OCI-LY7 (cell line): Measurements from ENCODE around the gene PMM2. TPM values are rescaled to one million over a fixed set of nuclear protein-coding genes. Genes with fewer than 3 reads are reported as not detected.

ENCODE experiments used
- BruUV-seq: library from RNA; stranded (reverse); fragments of 400-500 nt; replicated peaks from 2 replicates; lab custom pipeline; 2021; lab: Mats Ljungman, UMichigan
- CTCF ChIA-PET: fragments of 300-600 bp; sonication (Branson Sonifier 250); formaldehyde crosslinking; loops from one replicate; lab custom pipeline; 2022; ENCODE audit warnings: antibody characterized with exemption; ENCODE audit not compliant: unreplicated experiment; lab: Charles Lee
- POLR2A ChIA-PET: fragments of 300-600 bp; sonication (Branson Sonifier 250); formaldehyde crosslinking; loops from one replicate; lab custom pipeline; 2022; ENCODE audit warnings: antibody characterized with exemption; lab: Charles Lee
- DNase-seq: peaks from one replicate; pipeline ENCODE4 v3.0.0-alpha.2; 2015; ENCODE audit warnings: low spot score
- H2AFZ ChIP-seq: fragments of 200-600 bp; sonication (generic), shearing (Covaris generic); 2 replicates; pipeline ENCODE4 v1.6.1; 2014; ENCODE audit warnings: mild to moderate bottlenecking, antibody characterized with exemption, low read length, moderate library complexity
- H3K27ac ChIP-seq: fragments of 200-600 bp; sonication (generic); 2 replicates; pipeline ENCODE4 v1.5.1; 2014; ENCODE audit warnings: mixed run types, low read depth, mild to moderate bottlenecking, moderate library complexity, low read length, inconsistent platforms; ENCODE audit not compliant: poor library complexity, severe bottlenecking
- H3K36me3 ChIP-seq: fragments of 200-600 bp; sonication (generic); 2 replicates; pipeline ENCODE4 v1.6.1; 2014; ENCODE audit warnings: mild to moderate bottlenecking, antibody characterized with exemption, low read length, moderate library complexity, mixed read lengths; ENCODE audit not compliant: insufficient read depth
- H3K4me1 ChIP-seq: fragments of 200-600 bp; sonication (generic); 2 replicates; pipeline ENCODE4 v1.5.1; 2014; ENCODE audit warnings: mild to moderate bottlenecking, low read length; ENCODE audit not compliant: insufficient read depth, poor library complexity, severe bottlenecking
- H3K4me2 ChIP-seq: fragments of 200-600 bp; sonication (generic); 2 replicates; pipeline ENCODE4 v1.6.1; 2014; ENCODE audit warnings: mild to moderate bottlenecking, low read length
- H3K4me3 ChIP-seq: fragments of 200-600 bp; sonication (generic); 2 replicates; pipeline ENCODE4 v1.5.1; 2014; ENCODE audit warnings: mild to moderate bottlenecking, low read depth, low read length; ENCODE audit not compliant: poor library complexity, severe bottlenecking
- H3K79me2 ChIP-seq: fragments of 200-600 bp; sonication (generic); 2 replicates; pipeline ENCODE4 v1.6.1; 2016; ENCODE audit warnings: low read depth, mild to moderate bottlenecking, low read length, moderate library complexity, mixed read lengths; ENCODE audit not compliant: insufficient read depth
- H3K9me2 ChIP-seq: fragments of 200-600 bp; sonication (generic); 2 replicates; pipeline ENCODE4 v1.6.1; 2016; ENCODE audit warnings: mild to moderate bottlenecking, low read length, mixed read lengths; ENCODE audit not compliant: insufficient read depth
- H3K9me3 ChIP-seq: fragments of 200-600 bp; sonication (generic); 2 replicates; pipeline ENCODE4 v1.6.1; 2014; ENCODE audit warnings: mild to moderate bottlenecking, mixed run types, low read length, mixed read lengths
- H4K20me1 ChIP-seq: fragments of 200-600 bp; sonication (generic); 2 replicates; pipeline ENCODE4 v1.6.1; 2014; ENCODE audit warnings: mild to moderate bottlenecking, antibody characterized with exemption, low read length, moderate library complexity, mixed read lengths; ENCODE audit not compliant: insufficient read depth
- EZH2phosphoT487 ChIP-seq: fragments of 200-600 bp; sonication (generic); IDR thresholded peaks from 2 replicates; pipeline ENCODE4 v1.6.1; 2018; ENCODE audit warnings: low read depth, borderline replicate concordance, mild to moderate bottlenecking, mixed run types, antibody characterized with exemption, low read length, moderate library complexity, mixed read lengths
- intact Hi-C: fragments of 100-400 bp; cut with micrococcal nuclease; formaldehyde crosslinking; loops from one replicate; pipeline ENCODE4 v1.10.0; 2022; ENCODE audit not compliant: unreplicated experiment
- total RNA-seq, 2 experiments: library from RNA; depleted of rRNA in 1 of 2; stranded (reverse); fragments of >200 nt in 1 of 2; shearing (Covaris generic) in 1 of 2; gene quantifications; 2 replicates each; pipeline ENCODE4 v1.2.3, GENCODE V29; 2014 to 2022
- TF ChIP-seq, protein P1 (sequence below): fragments of 200-600 bp; sonication (generic); conservative IDR thresholded peaks from 2 replicates; pipeline ENCODE4 v1.5.1; 2014; ENCODE audit warnings: mild to moderate bottlenecking, antibody characterized with exemption, low read length, moderate library complexity, mixed read lengths

The PMM2 gene
- total RNA-seq, 2 experiments from 2014 or later, result 39.1 to 53.9 TPM

- Histone ChIP-seq H3K4me1 (no peaks in the 10 kb centered on the region), H3K4me2 (no peak overlapping the region), H3K9me3 (no peaks in the 10 kb centered on the region), H3K27ac (no peak overlapping the region), H3K36me3 (no peaks in the 10 kb centered on the region), H3K79me2 (no peaks in the 10 kb centered on the region), H3K9me2 (no peaks in the 10 kb centered on the region), H4K20me1 (no peaks in the 10 kb centered on the region), H2AFZ (no peak overlapping the region), H3K4me3 (no peak overlapping the region)
- ChIA-PET POLR2A (no interaction called here), CTCF (no interaction called here)
- TF ChIP-seq, protein P1, sequence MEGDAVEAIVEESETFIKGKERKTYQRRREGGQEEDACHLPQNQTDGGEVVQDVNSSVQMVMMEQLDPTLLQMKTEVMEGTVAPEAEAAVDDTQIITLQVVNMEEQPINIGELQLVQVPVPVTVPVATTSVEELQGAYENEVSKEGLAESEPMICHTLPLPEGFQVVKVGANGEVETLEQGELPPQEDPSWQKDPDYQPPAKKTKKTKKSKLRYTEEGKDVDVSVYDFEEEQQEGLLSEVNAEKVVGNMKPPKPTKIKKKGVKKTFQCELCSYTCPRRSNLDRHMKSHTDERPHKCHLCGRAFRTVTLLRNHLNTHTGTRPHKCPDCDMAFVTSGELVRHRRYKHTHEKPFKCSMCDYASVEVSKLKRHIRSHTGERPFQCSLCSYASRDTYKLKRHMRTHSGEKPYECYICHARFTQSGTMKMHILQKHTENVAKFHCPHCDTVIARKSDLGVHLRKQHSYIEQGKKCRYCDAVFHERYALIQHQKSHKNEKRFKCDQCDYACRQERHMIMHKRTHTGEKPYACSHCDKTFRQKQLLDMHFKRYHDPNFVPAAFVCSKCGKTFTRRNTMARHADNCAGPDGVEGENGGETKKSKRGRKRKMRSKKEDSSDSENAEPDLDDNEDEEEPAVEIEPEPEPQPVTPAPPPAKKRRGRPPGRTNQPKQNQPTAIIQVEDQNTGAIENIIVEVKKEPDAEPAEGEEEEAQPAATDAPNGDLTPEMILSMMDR, result no peak
- TF ChIP-seq EZH2phosphoT487, result no peak
- DNase-seq, result no peak
- intact Hi-C loops, result no loop called here
- no TSS peak for BruUV-seq
These were observed 24.1 kb upstream of the PMM2 start for GRCh38 chr16:8773537-8773936.

- Histone ChIP-seq H3K4me2 (no peak overlapping the region), H4K20me1 (no peaks in the 10 kb centered on the region), H3K27ac (no peak overlapping the region), H3K4me1 (no peaks in the 10 kb centered on the region), H3K4me3 (no peak overlapping the region), H3K9me3 (no peaks in the 10 kb centered on the region), H3K9me2 (no peaks in the 10 kb centered on the region), H2AFZ (no peak overlapping the region), H3K36me3 (no peaks in the 10 kb centered on the region), H3K79me2 (no peaks in the 10 kb centered on the region)
- intact Hi-C loops, result no loop called here
- CTCF ChIA-PET, result no interaction called here
- BruUV-seq, result no TSS peak
- no peak for TF ChIP-seq EZH2phosphoT487
- TF ChIP-seq, protein P1, result no peak
- POLR2A ChIA-PET, result no interaction called here
- DNase-seq, result no peak
These were observed 23.4 kb upstream of the PMM2 start for GRCh38 chr16:8774208-8774607.

GRCh38 chr16:8775359-8775758 lies 22.3 kb upstream of the PMM2 start:
- intact Hi-C loops, result no loop called here
- Histone ChIP-seq H3K9me3 (no peaks in the 10 kb centered on the region), H4K20me1 (no peaks in the 10 kb centered on the region), H3K36me3 (no peaks in the 10 kb centered on the region), H3K27ac (no peak overlapping the region), H3K9me2 (no peaks in the 10 kb centered on the region), H3K4me2 (no peak overlapping the region), H3K4me3 (no peak overlapping the region), H3K79me2 (no peaks in the 10 kb centered on the region), H2AFZ (no peak overlapping the region), H3K4me1 (no peaks in the 10 kb centered on the region)
- no peak for DNase-seq
- BruUV-seq, result no TSS peak
- CTCF ChIA-PET, result no interaction called here
- TF ChIP-seq, protein P1, result no peak
- no peak for TF ChIP-seq EZH2phosphoT487
- POLR2A ChIA-PET, result no interaction called here
